Skeletal muscle cell (primary cell): ENCODE data around the gene CYP51A1.
"Not testable (repeated sequence)": the region's sequence is repeated elsewhere in the genome, so short reads cannot be mapped to it uniquely, and the experiment has no call there.

Experiments used
- DNase-seq: peaks from one replicate; pipeline ENCODE4 v3.0.0-alpha.2; 2010; ENCODE audit warnings: low read depth
- H3K4me3 ChIP-seq: 2 replicates; pipeline ENCODE4 v1.5.1; 2011; ENCODE audit warnings: low read depth, mild to moderate bottlenecking, control low read depth, low read length, moderate library complexity

CYP51A1 gene

GRCh38 chr7:92134271-92135051, at the start of gene CYP51A1:
Gene CYP51A1 (minus strand): TSS chr7:92134477. CDS start chr7:92134364, 113 bp downstream.
- peak within 1 kb of the TSS; percentile 90 for H3K4me3 ChIP-seq

GRCh38 chr7:92178928-92179924, 44.9 kb upstream of the CYP51A1 start, which contains the start of gene LRRD1:
Gene LRRD1 (minus strand): TSS chr7:92179142. CDS start chr7:92165202, 13,940 bp downstream.
- H3K4me3 ChIP-seq, result peak within 1 kb of the TSS; percentile 50
- DNase-seq, result peak; percentile 31

More at GRCh38 chr7:92134271-92135051, at the start of gene CYP51A1:
- DNase-seq, result peak; percentile 87

DNA sequence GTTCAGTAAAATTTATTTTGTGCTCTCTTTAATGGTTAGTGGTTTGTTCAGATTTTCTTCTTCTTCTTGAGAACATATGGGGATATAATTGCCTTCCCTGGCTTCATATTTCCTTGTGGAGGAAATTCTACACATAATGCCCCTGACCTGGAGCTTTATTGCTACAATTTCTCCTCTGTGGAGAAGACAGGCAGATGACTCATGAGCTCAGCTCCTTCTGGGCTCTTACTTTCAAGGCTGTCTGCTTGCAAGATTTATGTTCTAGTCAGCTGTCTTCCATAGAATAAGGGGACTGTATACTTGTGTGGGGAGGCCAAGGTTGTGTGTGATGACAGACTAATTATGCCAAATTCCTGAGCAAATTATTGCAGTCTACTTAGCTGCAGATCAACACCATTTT, 43.1 kb upstream of the CYP51A1 start:
- DNase-seq, result peak; percentile 76
- H3K4me3 ChIP-seq, result no peak overlapping the region

DNA sequence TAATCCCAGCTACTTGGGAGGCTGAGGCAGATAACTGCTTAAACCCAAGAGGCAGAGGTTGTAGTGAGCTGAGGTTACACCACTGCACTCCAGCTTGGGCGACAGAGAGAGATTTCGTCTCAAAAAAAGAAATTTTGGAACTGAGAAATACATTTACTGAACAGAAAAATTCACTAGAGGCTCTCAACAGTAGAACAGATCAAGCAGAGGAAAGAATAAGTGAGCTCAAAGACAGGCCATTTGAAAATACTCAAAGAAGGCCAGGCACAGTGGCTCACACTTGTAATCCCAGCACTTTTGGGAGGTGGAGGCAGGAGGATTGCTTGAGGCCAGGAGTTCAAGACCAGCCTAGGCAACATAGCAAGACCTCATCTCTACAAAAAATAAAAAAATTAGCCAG, 35.3 kb upstream of the CYP51A1 start:
- DNase-seq, H3K4me3 ChIP-seq: not testable (repeated sequence)

- no peak for DNase-seq
Observed at GRCh38 chr7:92161271-92161670, 27.0 kb upstream of the CYP51A1 start.

DNA sequence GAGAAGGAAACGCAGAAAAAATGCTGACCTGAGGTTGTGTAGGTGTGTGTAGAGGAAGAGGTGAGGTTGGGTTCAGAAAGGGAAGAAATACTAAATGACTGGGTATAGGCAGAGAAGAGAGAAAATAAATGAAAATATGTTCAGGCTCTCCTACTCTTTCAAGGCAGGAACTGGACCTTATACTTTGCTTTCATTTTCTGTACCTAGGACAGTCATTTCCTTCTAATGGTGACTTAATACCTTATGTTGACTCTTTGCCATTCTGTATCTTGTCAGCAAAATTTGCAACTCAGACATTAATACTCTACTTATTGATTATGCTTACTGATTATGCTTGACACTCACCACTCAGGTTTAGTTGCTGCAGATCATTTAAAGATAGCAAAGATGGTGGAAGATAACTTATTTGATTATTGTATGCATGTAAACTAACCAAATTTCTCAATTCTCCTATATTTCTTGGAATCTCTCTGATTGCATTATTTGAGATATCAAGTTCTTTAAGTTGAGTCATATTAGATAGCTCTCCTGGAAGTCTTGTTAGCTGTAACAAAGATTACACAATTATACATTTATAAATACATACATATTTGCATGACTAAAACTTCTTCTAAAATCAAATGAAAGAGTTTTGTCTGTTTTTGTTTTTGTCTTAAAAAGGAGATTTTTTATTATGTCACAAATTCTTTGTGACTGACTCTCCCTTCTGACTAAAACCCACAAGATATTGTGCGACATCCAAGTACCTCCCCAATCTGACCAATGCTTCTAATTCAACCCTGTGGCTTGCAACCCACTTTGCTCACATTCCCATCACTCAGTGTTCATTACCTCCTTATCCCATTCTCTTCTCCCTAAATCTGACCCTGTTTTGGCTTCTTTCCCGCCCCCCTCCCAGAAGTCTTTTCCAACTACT, 24.6 kb upstream of the CYP51A1 start:
- no peak overlapping the region for H3K4me3 ChIP-seq
- peak; percentile 73 for DNase-seq

More at GRCh38 chr7:92161271-92161670, 27.0 kb upstream of the CYP51A1 start:
- H3K4me3 ChIP-seq, result no peak overlapping the region

- H3K4me3 ChIP-seq, result no peak overlapping the region
- DNase-seq, result no peak
Observed at GRCh38 chr7:92156990-92157389, 22.7 kb upstream of the CYP51A1 start.

GRCh38 chr7:92155108-92155739, 20.9 kb upstream of the CYP51A1 start:
- no peak for DNase-seq

GRCh38 chr7:92150450-92151017, 16.3 kb upstream of the CYP51A1 start:
- no peak overlapping the region for H3K4me3 ChIP-seq
- DNase-seq, result no peak

More at GRCh38 chr7:92155108-92155739, 20.9 kb upstream of the CYP51A1 start:
- H3K4me3 ChIP-seq, result no peak overlapping the region

- no peak for DNase-seq
- H3K4me3 ChIP-seq, result no peak overlapping the region
Observed at GRCh38 chr7:92149736-92150239, 15.5 kb upstream of the CYP51A1 start.

DNA sequence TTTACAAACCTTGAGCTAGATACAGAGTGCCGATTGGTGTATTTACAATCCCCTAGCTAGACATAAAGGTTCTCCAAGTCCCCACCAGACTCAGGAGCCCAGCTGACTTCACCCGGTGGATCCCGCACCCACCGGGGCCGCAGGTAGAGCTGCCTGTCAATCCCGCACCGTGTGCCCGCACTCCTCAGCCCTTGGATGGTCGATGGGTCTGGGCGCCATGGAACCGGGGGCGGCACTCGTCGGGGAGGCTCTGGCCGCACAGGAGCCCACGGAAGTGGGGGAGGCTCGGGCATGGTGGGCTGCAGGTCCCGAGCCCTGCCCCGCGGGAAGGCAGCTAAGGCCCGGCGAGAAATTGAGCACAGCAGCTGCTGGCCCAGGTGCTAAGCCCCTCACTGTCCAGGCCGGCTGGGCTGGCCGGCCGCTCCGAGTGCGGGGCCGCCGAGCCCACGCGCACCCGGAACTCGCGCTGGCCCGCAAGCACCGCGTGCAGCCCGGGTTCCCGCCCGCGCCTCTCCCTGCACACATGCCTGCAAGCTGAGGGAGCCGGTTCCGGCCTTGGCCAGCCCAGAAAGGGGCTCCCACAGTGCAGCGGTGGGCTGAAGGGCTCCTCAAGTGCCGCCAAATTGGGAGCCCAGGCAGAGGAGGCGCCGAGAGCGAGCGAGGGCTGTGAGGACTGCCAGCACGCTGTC, 9.1 kb upstream of the CYP51A1 start:
- DNase-seq, H3K4me3 ChIP-seq: not testable (repeated sequence)

GRCh38 chr7:92142791-92143190, 8.5 kb upstream of the CYP51A1 start:
- H3K4me3 ChIP-seq, DNase-seq: not testable (repeated sequence)

DNA sequence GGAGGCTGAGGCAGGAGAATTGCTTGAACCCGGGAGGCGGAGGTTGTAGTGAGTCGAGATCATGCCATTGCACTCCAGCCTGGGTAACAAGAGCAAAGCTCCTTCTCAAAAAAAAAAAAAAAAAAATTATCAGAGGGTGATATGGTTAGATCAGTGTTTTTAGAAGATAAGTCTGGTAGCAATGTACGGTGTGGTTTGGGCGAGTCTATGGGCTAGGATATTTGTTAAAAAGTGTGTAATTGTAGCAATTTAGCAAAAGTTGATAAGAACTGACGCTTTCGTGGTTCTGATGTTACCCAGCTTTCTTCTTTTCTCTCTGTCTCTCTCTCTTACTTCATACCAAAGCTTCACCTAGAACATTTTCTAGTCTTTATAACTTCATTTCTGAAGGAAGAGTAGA, 6.9 kb upstream of the CYP51A1 start:
- no peak overlapping the region for H3K4me3 ChIP-seq
- no peak for DNase-seq

- H3K4me3 ChIP-seq, result no peak overlapping the region
Observed at GRCh38 chr7:92137557-92137956, 3.3 kb upstream of the CYP51A1 start.

DNA sequence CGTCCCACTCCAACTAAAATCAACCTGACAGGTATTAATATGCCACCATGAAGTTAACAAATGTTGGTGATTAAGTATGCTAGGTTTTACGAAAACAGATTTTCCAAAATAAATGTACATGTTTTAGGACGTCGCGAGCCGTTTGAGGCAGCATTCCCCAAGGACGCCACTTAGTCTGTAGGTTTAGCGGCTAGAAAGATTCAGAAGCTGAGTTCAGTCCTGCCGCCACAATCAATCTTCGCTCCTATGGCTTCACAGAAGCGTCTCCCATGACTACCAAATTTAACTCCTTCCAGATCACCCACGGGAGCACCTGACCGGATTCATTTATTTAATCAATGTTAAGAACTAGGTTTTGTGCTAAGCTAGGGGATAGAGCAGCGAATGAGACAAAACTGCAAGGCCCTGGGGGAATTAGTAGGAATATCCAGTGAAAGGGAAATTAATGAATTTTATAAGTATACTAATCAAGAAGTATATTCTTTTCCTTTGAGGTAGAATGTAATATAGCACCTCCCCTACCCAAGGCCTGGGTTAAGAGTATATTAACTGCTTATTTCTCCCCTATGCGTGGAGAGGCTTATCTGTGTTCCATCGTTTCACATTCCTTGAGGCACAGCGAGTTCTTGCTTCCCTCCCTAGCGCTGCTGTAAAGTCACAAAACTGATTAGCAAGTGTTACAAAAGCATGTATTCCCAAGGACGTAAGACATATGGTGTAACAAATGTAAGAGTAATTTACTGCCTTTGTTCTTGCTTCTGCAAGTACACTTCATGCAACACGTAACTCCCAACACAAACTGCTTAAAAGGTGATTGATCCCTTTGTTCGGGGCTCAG, 994 bp upstream of the CYP51A1 start:
- H3K4me3 ChIP-seq, result peak overlapping the region; percentile 90
- no peak for DNase-seq

More at GRCh38 chr7:92137557-92137956, 3.3 kb upstream of the CYP51A1 start:
- no peak for DNase-seq

- peak overlapping the region; percentile 90 for H3K4me3 ChIP-seq
- DNase-seq, result no peak
Observed at GRCh38 chr7:92133737-92134270, 473 bp downstream of the CYP51A1 start.
